H9 (cell line): ENCODE results near the gene ITCH. TPM values are rescaled to one million over a fixed set of nuclear protein-coding genes. Genes with fewer than 3 reads are reported as not detected.
A peak's percentile ranks its signal among the peaks of the same experiment; 100 is the strongest.

Source experiments
- DNase-seq: peaks from one replicate; pipeline ENCODE4 v3.0.0-alpha.2; 2017
- H2AFZ ChIP-seq: one replicate; pipeline ENCODE4 v1.6.1; 2013; ENCODE audit warnings: mild to moderate bottlenecking, low read length, control low read depth, moderate library complexity
- H2AK5ac ChIP-seq: 2 replicates; pipeline ENCODE4 v1.6.1; 2013; ENCODE audit warnings: low read length, control low read depth, mixed read lengths; ENCODE audit not compliant: insufficient read length
- H2BK120ac ChIP-seq: one replicate; pipeline ENCODE4 v1.6.1; 2013; ENCODE audit warnings: low read depth, mild to moderate bottlenecking, low read length, control low read depth, inconsistent platforms; ENCODE audit not compliant: poor library complexity, severe bottlenecking
- H2BK12ac ChIP-seq: 2 replicates; pipeline ENCODE4 v1.6.1; 2013; ENCODE audit warnings: low read length, control low read depth, mixed read lengths, low read depth; ENCODE audit not compliant: insufficient read length
- H2BK15ac ChIP-seq: 2 replicates; pipeline ENCODE4 v1.6.1; 2013; ENCODE audit warnings: low read depth, low read length, control low read depth
- H2BK20ac ChIP-seq: one replicate; pipeline ENCODE4 v1.6.1; 2013; ENCODE audit warnings: low read depth, mild to moderate bottlenecking, low read length, control low read depth, inconsistent platforms; ENCODE audit not compliant: poor library complexity, severe bottlenecking
- H2BK5ac ChIP-seq: 2 replicates; pipeline ENCODE4 v1.6.1; 2013; ENCODE audit warnings: low read length, control low read depth, mixed read lengths; ENCODE audit not compliant: insufficient read length
- H3K14ac ChIP-seq: 2 replicates; pipeline ENCODE4 v1.6.1; 2013; ENCODE audit warnings: low read length, control low read depth; ENCODE audit not compliant: insufficient read depth
- H3K18ac ChIP-seq: 2 replicates; pipeline ENCODE4 v1.6.1; 2013; ENCODE audit warnings: low read depth, mild to moderate bottlenecking, mixed read lengths, low read length, control low read depth; ENCODE audit not compliant: insufficient read length
- H3K23ac ChIP-seq: 2 replicates; pipeline ENCODE4 v1.6.1; 2013; ENCODE audit warnings: low read length, control low read depth, mixed read lengths, low read depth; ENCODE audit not compliant: insufficient read length
- H3K23me2 ChIP-seq: 2 replicates; pipeline ENCODE4 v1.6.1; 2013; ENCODE audit warnings: low read depth, mild to moderate bottlenecking, mixed read lengths, low read length, control low read depth; ENCODE audit not compliant: insufficient read length, poor library complexity, severe bottlenecking
- H3K27ac ChIP-seq: 2 replicates; pipeline ENCODE4 v1.5.1; 2013; ENCODE audit warnings: low read length, control low read depth, mixed read lengths, low read depth; ENCODE audit not compliant: insufficient read length
- H3K27me3 ChIP-seq: 2 replicates; pipeline ENCODE4 v1.6.1; 2013; ENCODE audit warnings: low read length, control low read depth, inconsistent platforms; ENCODE audit not compliant: insufficient read depth
- H3K4ac ChIP-seq: 2 replicates; pipeline ENCODE4 v1.6.1; 2013; ENCODE audit warnings: low read depth, mild to moderate bottlenecking, control low read depth, inconsistent platforms, low read length, moderate library complexity
- H3K4me1 ChIP-seq: 2 replicates; pipeline ENCODE4 v1.6.1; 2013; ENCODE audit warnings: low read length, control low read depth, inconsistent platforms; ENCODE audit not compliant: insufficient read depth
- H3K4me2 ChIP-seq: 2 replicates; pipeline ENCODE4 v1.6.1; 2013; ENCODE audit warnings: low read length, control low read depth, mixed read lengths; ENCODE audit not compliant: insufficient read length, insufficient read depth
- H3K56ac ChIP-seq: 2 replicates; pipeline ENCODE4 v1.6.1; 2013; ENCODE audit warnings: low read depth, mild to moderate bottlenecking, mixed read lengths, low read length, control low read depth; ENCODE audit not compliant: insufficient read length
- H3K79me1 ChIP-seq: 2 replicates; pipeline ENCODE4 v1.6.1; 2013; ENCODE audit warnings: low read depth, mild to moderate bottlenecking, moderate library complexity, low read length, control low read depth, inconsistent platforms; ENCODE audit not compliant: insufficient read depth, poor library complexity, severe bottlenecking
- H3K79me2 ChIP-seq: 2 replicates; pipeline ENCODE4 v1.6.1; 2013; ENCODE audit warnings: low read length, control low read depth, inconsistent platforms; ENCODE audit not compliant: insufficient read depth
- H3K9ac ChIP-seq: 2 replicates; pipeline ENCODE4 v1.6.1; 2013; ENCODE audit warnings: low read length, control low read depth, mixed read lengths; ENCODE audit not compliant: insufficient read length; ENCODE audit errors: extremely low read depth
- H3K9me3 ChIP-seq: one replicate; pipeline ENCODE4 v1.6.1; 2013; ENCODE audit warnings: low read depth, low read length, inconsistent platforms; ENCODE audit not compliant: control insufficient read depth
- H3T11ph ChIP-seq: one replicate; pipeline ENCODE4 v1.6.1; 2013; ENCODE audit warnings: mild to moderate bottlenecking, low read length, control low read depth, inconsistent platforms
- H4K20me1 ChIP-seq: one replicate; pipeline ENCODE4 v1.6.1; 2013; ENCODE audit not compliant: control insufficient read depth, insufficient read length, insufficient read depth
- H4K5ac ChIP-seq: 2 replicates; pipeline ENCODE4 v1.6.1; 2013; ENCODE audit warnings: low read depth, mild to moderate bottlenecking, mixed read lengths, low read length, control low read depth; ENCODE audit not compliant: insufficient read length
- H4K8ac ChIP-seq: replicated peaks from 2 replicates; pipeline ENCODE4 v1.6.1; 2013; ENCODE audit warnings: low read length, control low read depth, mixed read lengths, low read depth; ENCODE audit not compliant: insufficient read length
- H4K91ac ChIP-seq: 2 replicates; pipeline ENCODE4 v1.6.1; 2013; ENCODE audit warnings: low read depth, mild to moderate bottlenecking, moderate library complexity, mixed read lengths, low read length, control low read depth; ENCODE audit not compliant: insufficient read length
- H3K27ac Mint-ChIP-seq, 3 experiments: 2 replicates in 2 of 3; 3 replicates in 1 of 3; pipeline ENCODE4 v1.8.0; 2020 to 2021; ENCODE audit warnings: mixed read lengths in 3 of 3, mild to moderate bottlenecking in 1 of 3, moderate library complexity in 1 of 3
- H3K27me3 Mint-ChIP-seq: 2 replicates; pipeline ENCODE4 v1.8.0; 2021; ENCODE audit warnings: low read depth, mild to moderate bottlenecking, moderate library complexity, mixed read lengths
- H3K36me3 Mint-ChIP-seq, 3 experiments: 2 replicates in 2 of 3; 3 replicates in 1 of 3; pipeline ENCODE4 v1.8.0; 2020 to 2021; ENCODE audit warnings: low read depth in 3 of 3, mixed read lengths in 3 of 3; ENCODE audit not compliant: insufficient read depth in 1 of 3
- H3K4me1 Mint-ChIP-seq, 2 experiments: 2 replicates each; pipeline ENCODE4 v1.8.0; 2020; ENCODE audit warnings: mixed read lengths in 2 of 2
- H3K4me3 Mint-ChIP-seq, 2 experiments: 2 replicates in 1 of 2; 3 replicates in 1 of 2; pipeline ENCODE4 v1.8.0; 2020 to 2021; ENCODE audit warnings: mild to moderate bottlenecking in 2 of 2, mixed read lengths in 2 of 2, moderate library complexity in 1 of 2
- H3K9me3 Mint-ChIP-seq, 2 experiments: 2 replicates in 1 of 2; 3 replicates in 1 of 2; pipeline ENCODE4 v1.8.0; 2020; ENCODE audit warnings: mild to moderate bottlenecking in 2 of 2, mixed read lengths in 2 of 2, moderate library complexity in 1 of 2
- WGBS: extraction: QIAGEN DNeasy Blood & Tissue Kit; methylation state at CpG from one replicate; pipeline ENCODE4 v1.1.7; 2013; ENCODE audit warnings: missing lambda C conversion rate, low lambda C conversion rate, mixed read lengths; ENCODE audit not compliant: insufficient read length; ENCODE audit errors: extremely low coverage; 5-methylcytosine and 5-hydroxymethylcytosine counted together
- total RNA-seq: library from RNA; stranded (reverse); gene quantifications from 2 replicates; pipeline ENCODE4 v1.2.1, GENCODE V29; 2021
- TF ChIP-seq, protein P1 (sequence below): fragments of 200-600 bp; sonication (generic); conservative IDR thresholded peaks from 3 replicates; pipeline ENCODE4 v1.8.0; 2021; ENCODE audit warnings: antibody characterized with exemption, mild to moderate bottlenecking

The ITCH gene
- total RNA-seq, 1 experiment from 2014 or later = 55.9 TPM

DNA sequence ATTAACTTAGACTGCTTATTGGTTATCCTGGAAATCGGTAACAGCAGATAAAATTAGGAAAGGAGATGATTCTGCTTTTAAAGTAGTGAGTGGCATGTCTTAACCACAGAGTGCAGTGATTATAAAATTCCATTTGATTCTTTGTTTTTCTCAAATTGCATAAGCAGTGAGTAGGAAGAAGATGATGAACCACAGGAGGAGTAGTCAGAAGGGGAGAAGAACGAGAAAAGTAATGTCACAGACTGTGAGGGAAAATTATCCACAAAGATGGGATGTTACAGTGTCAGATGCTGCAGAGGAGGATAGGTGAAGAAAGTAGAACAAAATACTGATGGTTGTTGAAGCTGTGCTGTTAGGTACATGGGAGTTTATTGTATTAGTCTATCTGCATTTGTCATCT lies 63.0 kb downstream of the ITCH start:
- H2BK120ac ChIP-seq = no peak overlapping the region
- no peak overlapping the region for H3K23ac ChIP-seq
- no peak overlapping the region for H4K5ac ChIP-seq
- no peaks in the 10 kb centered on the region for H3K23me2 ChIP-seq
- no peak overlapping the region for H2BK5ac ChIP-seq
- no peaks in the 10 kb centered on the region for H3K4me1 ChIP-seq
- no peak overlapping the region for H2BK20ac ChIP-seq
- H4K20me1 ChIP-seq = no peaks in the 10 kb centered on the region
- no peak overlapping the region for H3K14ac ChIP-seq
- no peak overlapping the region for H2BK15ac ChIP-seq
- no peaks in the 10 kb centered on the region for H3K9me3 ChIP-seq
- no peak overlapping the region for H2BK12ac ChIP-seq
- H3K9me3 Mint-ChIP-seq = no peaks in the 10 kb centered on the region
- H3T11ph ChIP-seq = no peak overlapping the region
- no peak overlapping the region for H3K18ac ChIP-seq
- TF ChIP-seq, protein P1, sequence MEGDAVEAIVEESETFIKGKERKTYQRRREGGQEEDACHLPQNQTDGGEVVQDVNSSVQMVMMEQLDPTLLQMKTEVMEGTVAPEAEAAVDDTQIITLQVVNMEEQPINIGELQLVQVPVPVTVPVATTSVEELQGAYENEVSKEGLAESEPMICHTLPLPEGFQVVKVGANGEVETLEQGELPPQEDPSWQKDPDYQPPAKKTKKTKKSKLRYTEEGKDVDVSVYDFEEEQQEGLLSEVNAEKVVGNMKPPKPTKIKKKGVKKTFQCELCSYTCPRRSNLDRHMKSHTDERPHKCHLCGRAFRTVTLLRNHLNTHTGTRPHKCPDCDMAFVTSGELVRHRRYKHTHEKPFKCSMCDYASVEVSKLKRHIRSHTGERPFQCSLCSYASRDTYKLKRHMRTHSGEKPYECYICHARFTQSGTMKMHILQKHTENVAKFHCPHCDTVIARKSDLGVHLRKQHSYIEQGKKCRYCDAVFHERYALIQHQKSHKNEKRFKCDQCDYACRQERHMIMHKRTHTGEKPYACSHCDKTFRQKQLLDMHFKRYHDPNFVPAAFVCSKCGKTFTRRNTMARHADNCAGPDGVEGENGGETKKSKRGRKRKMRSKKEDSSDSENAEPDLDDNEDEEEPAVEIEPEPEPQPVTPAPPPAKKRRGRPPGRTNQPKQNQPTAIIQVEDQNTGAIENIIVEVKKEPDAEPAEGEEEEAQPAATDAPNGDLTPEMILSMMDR = no peak
- H3K4me3 Mint-ChIP-seq = no peak overlapping the region
- H4K91ac ChIP-seq = no peak overlapping the region
- no peak overlapping the region for H3K27ac ChIP-seq
- no peak for DNase-seq
- H2AFZ ChIP-seq = no peak overlapping the region
- no CpG with 5 or more reads among the region's 2 CpGs for WGBS
- no peak overlapping the region for H3K4me2 ChIP-seq
- H2AK5ac ChIP-seq = no peak overlapping the region
- H3K27me3 Mint-ChIP-seq = no peaks in the 10 kb centered on the region
- no peak overlapping the region for H3K9ac ChIP-seq
- no peak overlapping the region for H3K56ac ChIP-seq
- H3K27ac Mint-ChIP-seq = peak overlapping the region in 1 of 3 experiments; percentile 32; a peak in 2 of 7 replicates
- H3K27me3 ChIP-seq = no peaks in the 10 kb centered on the region
- H3K4me1 Mint-ChIP-seq = no peaks in the 10 kb centered on the region
- H3K4ac ChIP-seq = no peak overlapping the region
- no peaks in the 10 kb centered on the region for H3K79me1 ChIP-seq
- no peaks in the 10 kb centered on the region for H3K79me2 ChIP-seq
- peaks cover 4 to 64% (median 27%) of the 10 kb centered on the region in 3 experiments; a peak in 6 of 7 replicates for H3K36me3 Mint-ChIP-seq
- H4K8ac ChIP-seq = no peak overlapping the region
